Keratinocyte (primary cell): ENCODE measurements around the gene GLS.
"Not testable (repeated sequence)": the region's sequence is repeated elsewhere in the genome, so short reads cannot be mapped to it uniquely, and the experiment has no call there.

Source experiments
- EZH2 ChIP-seq: IDR thresholded peaks from one replicate; pipeline ENCODE4 v1.6.1; 2012; ENCODE audit warnings: inconsistent platforms, mild to moderate bottlenecking, low read length, moderate library complexity
- TF ChIP-seq, protein P1 (sequence below), 3 experiments: IDR thresholded peaks in 1 of 3; conservative IDR thresholded peaks in 1 of 3; optimal IDR thresholded peaks in 1 of 3; 2 replicates in 2 of 3; 3 replicates in 1 of 3; pipeline versions ENCODE3 to v1.5.1; 2011; ENCODE audit warnings: low read length in 3 of 3, mild to moderate bottlenecking in 3 of 3, moderate library complexity in 2 of 3, control low read depth in 1 of 3, inconsistent platforms in 1 of 3; ENCODE audit not compliant: insufficient read depth in 2 of 3; ENCODE audit errors: extremely low read depth in 1 of 3

- TF ChIP-seq, protein P1, sequence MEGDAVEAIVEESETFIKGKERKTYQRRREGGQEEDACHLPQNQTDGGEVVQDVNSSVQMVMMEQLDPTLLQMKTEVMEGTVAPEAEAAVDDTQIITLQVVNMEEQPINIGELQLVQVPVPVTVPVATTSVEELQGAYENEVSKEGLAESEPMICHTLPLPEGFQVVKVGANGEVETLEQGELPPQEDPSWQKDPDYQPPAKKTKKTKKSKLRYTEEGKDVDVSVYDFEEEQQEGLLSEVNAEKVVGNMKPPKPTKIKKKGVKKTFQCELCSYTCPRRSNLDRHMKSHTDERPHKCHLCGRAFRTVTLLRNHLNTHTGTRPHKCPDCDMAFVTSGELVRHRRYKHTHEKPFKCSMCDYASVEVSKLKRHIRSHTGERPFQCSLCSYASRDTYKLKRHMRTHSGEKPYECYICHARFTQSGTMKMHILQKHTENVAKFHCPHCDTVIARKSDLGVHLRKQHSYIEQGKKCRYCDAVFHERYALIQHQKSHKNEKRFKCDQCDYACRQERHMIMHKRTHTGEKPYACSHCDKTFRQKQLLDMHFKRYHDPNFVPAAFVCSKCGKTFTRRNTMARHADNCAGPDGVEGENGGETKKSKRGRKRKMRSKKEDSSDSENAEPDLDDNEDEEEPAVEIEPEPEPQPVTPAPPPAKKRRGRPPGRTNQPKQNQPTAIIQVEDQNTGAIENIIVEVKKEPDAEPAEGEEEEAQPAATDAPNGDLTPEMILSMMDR (optimal IDR thresholded peaks at IDR 0.05 in 1 of 3, IDR thresholded peaks at IDR 0.05 in 1 of 3, conservative IDR thresholded peaks at IDR 0.05 in 1 of 3; ENCODE audit: extremely low read depth in 1 of 3, insufficient read depth in 2 of 3, low read length in 3 of 3), result not testable (repeated sequence)
- not testable (repeated sequence) for TF ChIP-seq EZH2
These were observed 18.5 kb upstream of the GLS start for GRCh38 chr2:190862128-190862527.
